Tibial nerve (tissue), 4 donors: ENCODE results near the gene PPFIBP2. TPM values are rescaled to one million over a fixed set of nuclear protein-coding genes. Genes with fewer than 3 reads are reported as not detected.

Experiments
- DNase-seq, 2 donors: peaks; one replicate each; pipeline ENCODE4 v3.0.0-alpha.2; 2019; ENCODE audit warnings: low spot score in 2 of 2
- H3K27ac ChIP-seq, 4 donors: fragments of 200-600 bp; sonication (generic) in 3 of 4; one replicate each; pipeline ENCODE4 v1.5.1; 2017 to 2019; ENCODE audit warnings: mild to moderate bottlenecking in 1 of 4
- H3K27me3 ChIP-seq, 2 donors: fragments of 200-600 bp; sonication (generic) in 1 of 2; one replicate each; pipeline versions ENCODE4 v1.5.1 to v1.6.0; 2017 to 2019
- H3K36me3 ChIP-seq, 3 donors: fragments of 200-600 bp; sonication (generic); one replicate each; pipeline ENCODE4 v1.5.1; 2018 to 2019
- H3K4me1 ChIP-seq, 4 donors: fragments of 200-600 bp; sonication (generic) in 3 of 4; one replicate each; pipeline ENCODE4 v1.5.1; 2017 to 2019
- H3K4me3 ChIP-seq, 4 donors: fragments of 200-600 bp; sonication (generic) in 3 of 4; one replicate each; pipeline ENCODE4 v1.5.1; 2017 to 2019; ENCODE audit warnings: mild to moderate bottlenecking in 1 of 4, moderate library complexity in 1 of 4
- H3K9me3 ChIP-seq, 4 donors: fragments of 200-600 bp; sonication (generic) in 3 of 4; one replicate each; pipeline ENCODE4 v1.5.1; 2017 to 2019
- EP300 ChIP-seq, 2 donors: sonication (generic); formaldehyde crosslinking; IDR thresholded peaks; one replicate each; pipeline ENCODE4 v1.6.1; 2017; ENCODE audit warnings: antibody characterized with exemption in 2 of 2, mild to moderate bottlenecking in 1 of 2
- POLR2A ChIP-seq, 2 donors: fragments of 450-650 bp; IDR thresholded peaks; one replicate each; pipeline ENCODE4 v1.6.1; 2017; ENCODE audit warnings: antibody characterized with exemption in 2 of 2, mild to moderate bottlenecking in 2 of 2, moderate library complexity in 2 of 2
- WGBS, 2 donors: methylation state at CpG; one replicate each; pipeline ENCODE4 v1.1.5; 2018; 5-methylcytosine and 5-hydroxymethylcytosine counted together
- total RNA-seq, 4 donors: library from RNA; depleted of rRNA; stranded (reverse); fragments of >200 nt; gene quantifications; one replicate each; pipeline ENCODE4 v1.1.0, GENCODE V29; 2016
- TF ChIP-seq, protein P1 (sequence below), 5 experiments: fragments of 200-600 bp in 3 of 5; fragments of 450-650 bp in 2 of 5; sonication (generic) in 3 of 5; IDR thresholded peaks; one replicate each; pipeline ENCODE4 v1.5.1; 2016 to 2019; ENCODE audit warnings: antibody characterized with exemption in 5 of 5, mild to moderate bottlenecking in 3 of 5, moderate library complexity in 2 of 5

The PPFIBP2 gene
- total RNA-seq, 4 donors from 2014 or later: 19.8 to 110 (median 29.2) TPM

GRCh38 chr11:7523416-7524210 is 9.8 kb downstream of the PPFIBP2 start:
- no peaks in the 10 kb centered on the region for H3K27me3 ChIP-seq
- no peak overlapping the region for H3K4me3 ChIP-seq
- WGBS, 2 donors: 64 to 68% methylated on average over 6 of the region's 6 CpGs
- no peak for TF ChIP-seq POLR2A (IDR thresholded peaks at IDR 0.05)
- TF ChIP-seq EP300 (IDR thresholded peaks at IDR 0.05): no peak
- TF ChIP-seq, protein P1, sequence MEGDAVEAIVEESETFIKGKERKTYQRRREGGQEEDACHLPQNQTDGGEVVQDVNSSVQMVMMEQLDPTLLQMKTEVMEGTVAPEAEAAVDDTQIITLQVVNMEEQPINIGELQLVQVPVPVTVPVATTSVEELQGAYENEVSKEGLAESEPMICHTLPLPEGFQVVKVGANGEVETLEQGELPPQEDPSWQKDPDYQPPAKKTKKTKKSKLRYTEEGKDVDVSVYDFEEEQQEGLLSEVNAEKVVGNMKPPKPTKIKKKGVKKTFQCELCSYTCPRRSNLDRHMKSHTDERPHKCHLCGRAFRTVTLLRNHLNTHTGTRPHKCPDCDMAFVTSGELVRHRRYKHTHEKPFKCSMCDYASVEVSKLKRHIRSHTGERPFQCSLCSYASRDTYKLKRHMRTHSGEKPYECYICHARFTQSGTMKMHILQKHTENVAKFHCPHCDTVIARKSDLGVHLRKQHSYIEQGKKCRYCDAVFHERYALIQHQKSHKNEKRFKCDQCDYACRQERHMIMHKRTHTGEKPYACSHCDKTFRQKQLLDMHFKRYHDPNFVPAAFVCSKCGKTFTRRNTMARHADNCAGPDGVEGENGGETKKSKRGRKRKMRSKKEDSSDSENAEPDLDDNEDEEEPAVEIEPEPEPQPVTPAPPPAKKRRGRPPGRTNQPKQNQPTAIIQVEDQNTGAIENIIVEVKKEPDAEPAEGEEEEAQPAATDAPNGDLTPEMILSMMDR (IDR thresholded peaks at IDR 0.05): no peak
- H3K9me3 ChIP-seq: no peaks in the 10 kb centered on the region
- H3K36me3 ChIP-seq: no peaks in the 10 kb centered on the region
- H3K4me1 ChIP-seq: peaks cover 0 to 50% (median 44%) of the 10 kb centered on the region in 4 donors
- no peak for DNase-seq
- H3K27ac ChIP-seq: peak overlapping the region in 2 of 4 donors; percentile 13 to 87

DNA sequence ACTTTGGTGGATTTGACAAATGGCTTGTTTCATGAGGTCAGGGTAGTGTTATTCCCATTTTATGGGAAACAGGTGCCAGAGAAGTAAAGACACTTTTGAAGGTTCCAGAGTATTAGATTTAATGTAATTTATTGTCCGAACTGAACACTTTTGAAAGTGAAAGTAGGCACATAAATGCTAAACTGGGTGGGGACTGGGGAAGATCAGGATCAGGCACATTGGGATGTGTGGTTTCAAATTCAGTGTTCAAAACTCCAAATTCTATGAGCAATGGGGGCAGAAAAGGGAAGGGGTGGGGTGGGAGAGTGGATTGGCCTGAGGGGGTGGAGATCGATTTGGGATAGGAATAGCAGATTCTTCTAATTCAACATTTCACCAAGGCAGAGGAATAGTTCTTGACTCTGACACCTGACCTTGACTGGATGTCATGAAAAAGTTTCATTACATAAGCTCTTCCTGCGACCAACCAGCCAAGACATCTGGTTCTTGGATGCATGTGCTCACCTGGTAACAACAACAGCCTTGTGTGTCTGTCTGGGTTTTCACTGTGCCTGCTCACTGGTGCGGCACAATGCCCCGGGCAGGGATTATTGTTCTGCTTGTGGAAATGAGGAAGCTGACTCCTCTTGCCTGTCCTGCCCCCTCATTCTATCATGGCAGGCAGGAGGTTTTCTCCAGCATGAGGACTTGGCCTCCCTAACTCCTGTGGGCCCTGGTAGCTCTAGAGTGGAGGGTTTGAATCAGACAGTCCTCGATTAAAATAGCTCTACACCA is 10.8 kb downstream of the PPFIBP2 start:
- TF ChIP-seq EP300 (IDR thresholded peaks at IDR 0.05): no peak
- TF ChIP-seq, protein P1 (IDR thresholded peaks at IDR 0.05): no peak
- no peak for TF ChIP-seq POLR2A (IDR thresholded peaks at IDR 0.05)
- Histone ChIP-seq H3K27me3 (no peaks in the 10 kb centered on the region), H3K4me3 (no peak overlapping the region), H3K27ac (peak overlapping the region in 2 of 4 donors; percentile 43 to 87), H3K9me3 (no peaks in the 10 kb centered on the region), H3K36me3 (no peaks in the 10 kb centered on the region), H3K4me1 (peaks cover 0 to 50% (median 44%) of the 10 kb centered on the region in 4 donors)
- DNase-seq: no peak
- 76 to 84% methylated on average over 6 of the region's 6 CpGs for WGBS, 2 donors

- Histone ChIP-seq H3K27me3 (no peaks in the 10 kb centered on the region), H3K4me1 (peaks cover 0 to 44% (median 42%) of the 10 kb centered on the region in 4 donors), H3K27ac (no peak overlapping the region), H3K9me3 (no peaks in the 10 kb centered on the region), H3K4me3 (no peak overlapping the region), H3K36me3 (no peaks in the 10 kb centered on the region)
- no peak for TF ChIP-seq EP300 (IDR thresholded peaks at IDR 0.05)
- TF ChIP-seq, protein P1 (IDR thresholded peaks at IDR 0.05): no peak
- TF ChIP-seq POLR2A (IDR thresholded peaks at IDR 0.05): no peak
- 93 to 98% methylated on average over 4 of the region's 4 CpGs for WGBS, 2 donors
- no peak for DNase-seq
These were observed 11.6 kb downstream of the PPFIBP2 start for GRCh38 chr11:7525424-7525823.

- no peak for DNase-seq
- 73 to 86% methylated on average over 1 of the region's 1 CpG for whole genome bisulfite sequencing, 2 donors
- Histone ChIP-seq H3K9me3 (no peaks in the 10 kb centered on the region), H3K27me3 (no peaks in the 10 kb centered on the region), H3K4me1 (peaks cover 0 to 37% (median 33%) of the 10 kb centered on the region in 4 donors), H3K27ac (no peak overlapping the region), H3K36me3 (no peaks in the 10 kb centered on the region), H3K4me3 (no peak overlapping the region)
- TF ChIP-seq POLR2A (IDR thresholded peaks at IDR 0.05): no peak
- no peak for TF ChIP-seq EP300 (IDR thresholded peaks at IDR 0.05)
- TF ChIP-seq, protein P1 (IDR thresholded peaks at IDR 0.05): no peak
These were observed 13.2 kb downstream of the PPFIBP2 start for GRCh38 chr11:7527029-7527428.
